Thymus (tissue), 2 donors: ENCODE measurements around the gene RFPL3. TPM values are rescaled to one million over a fixed set of nuclear protein-coding genes. Genes with fewer than 3 reads are reported as not detected.

Experiments
- polyA plus RNA-seq: library from polyadenylated mRNA; stranded (reverse); fragments of 200-250 nt; gene quantifications from one replicate; pipeline ENCODE4 v1.2.3, GENCODE V29; 2013
- total RNA-seq: library from RNA; stranded (reverse); fragments of 120-200 nt; gene quantifications from one replicate; pipeline ENCODE4 v1.2.4, GENCODE V29; 2013
- donor health status: healthy.

Gene RFPL3
- total and polyA plus RNA-seq, 2 donors: 0.11 TPM; not detected in 1

Other genes starting within 250 kb of the RFPL3 start
- gene C22orf42, start 198.6 kb upstream of the RFPL3 start, total RNA-seq: 0.19 TPM
- 0.59 TPM for gene C22orf42, start 198.6 kb upstream of the RFPL3 start, polyA plus RNA-seq
- gene RFPL2, start 152.8 kb upstream of the RFPL3 start, total RNA-seq: 0.19 TPM
- 0.23 TPM for gene RFPL2, start 152.8 kb upstream of the RFPL3 start, polyA plus RNA-seq
- gene SLC5A4, start 102.5 kb upstream of the RFPL3 start, total RNA-seq: 0.09 TPM
- 0.18 TPM for gene SLC5A4, start 102.5 kb upstream of the RFPL3 start, polyA plus RNA-seq
- 114 TPM for gene RTCB, start 54.4 kb downstream of the RFPL3 start, total RNA-seq
- gene RTCB, start 54.4 kb downstream of the RFPL3 start, polyA plus RNA-seq: 39.9 TPM
- 0.47 TPM for gene BPIFC, start 106.6 kb downstream of the RFPL3 start, total RNA-seq
- gene BPIFC, start 106.6 kb downstream of the RFPL3 start, polyA plus RNA-seq: 0.98 TPM
- 100 TPM for gene FBXO7, start 116.9 kb downstream of the RFPL3 start, total RNA-seq
- 101 TPM for gene FBXO7, start 116.9 kb downstream of the RFPL3 start, polyA plus RNA-seq